Head of caudate nucleus (tissue), 42 donors: ENCODE data around the gene ANAPC16.
"Not testable (repeated sequence)": the region's sequence is repeated elsewhere in the genome, so short reads cannot be mapped to it uniquely, and the experiment has no call there.

Source experiments
- DNase-seq, 42 donors: peaks; one replicate each; pipeline versions ENCODE4 v3.0.0 to v3.0.0-alpha.2; 2020 to 2021; ENCODE audit warnings: mixed read lengths in 7 of 42
- intact Hi-C: fragments of 100-400 bp; cut with DNase I; formaldehyde crosslinking; loops from one replicate; pipeline ENCODE4 v1.15.0; 2022

Gene ANAPC16

DNA sequence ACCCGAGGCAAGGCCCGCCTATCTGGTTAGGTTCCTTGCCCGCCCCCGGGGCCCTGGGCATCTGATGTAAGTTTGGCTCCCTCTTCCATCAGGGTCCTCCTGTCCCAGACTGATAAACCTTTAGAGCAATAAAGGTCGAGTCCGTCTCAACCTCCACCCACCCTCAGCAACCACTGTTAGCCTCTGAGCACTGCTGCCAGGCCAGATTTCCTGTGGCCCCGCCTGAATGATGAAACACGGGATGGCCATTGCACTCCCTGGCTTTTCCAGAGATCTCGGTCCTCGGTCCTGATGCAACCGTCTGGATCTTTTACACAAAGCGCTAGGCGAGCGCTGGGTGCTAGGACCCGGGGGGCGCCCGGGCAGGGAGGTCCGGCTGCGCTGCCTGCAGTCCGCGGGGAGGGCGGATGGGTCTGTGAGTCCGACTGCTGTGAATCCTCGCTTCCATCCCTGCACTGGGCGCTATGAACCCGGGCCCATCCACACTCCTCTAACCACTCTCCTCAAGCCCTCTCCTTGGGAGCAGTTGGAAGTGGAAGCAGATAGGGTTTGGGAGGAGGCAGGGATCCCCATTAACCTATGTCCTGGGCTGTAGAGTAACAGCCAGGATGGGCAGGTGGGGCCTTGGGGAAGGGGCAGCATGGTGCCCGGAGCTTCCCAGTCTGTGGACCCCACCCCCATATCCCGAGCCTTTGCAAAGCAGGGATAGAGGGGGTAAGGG lies 57.0 kb downstream of the ANAPC16 start:
- intact Hi-C loops = loop anchor here (10.0 kb wide), 1 partner anchor 58 kb away; the partner anchor contains the start of genes ANAPC16 and ASCC1
- DNase-seq = peak; percentile 85 to 97 (median 93)

DNA sequence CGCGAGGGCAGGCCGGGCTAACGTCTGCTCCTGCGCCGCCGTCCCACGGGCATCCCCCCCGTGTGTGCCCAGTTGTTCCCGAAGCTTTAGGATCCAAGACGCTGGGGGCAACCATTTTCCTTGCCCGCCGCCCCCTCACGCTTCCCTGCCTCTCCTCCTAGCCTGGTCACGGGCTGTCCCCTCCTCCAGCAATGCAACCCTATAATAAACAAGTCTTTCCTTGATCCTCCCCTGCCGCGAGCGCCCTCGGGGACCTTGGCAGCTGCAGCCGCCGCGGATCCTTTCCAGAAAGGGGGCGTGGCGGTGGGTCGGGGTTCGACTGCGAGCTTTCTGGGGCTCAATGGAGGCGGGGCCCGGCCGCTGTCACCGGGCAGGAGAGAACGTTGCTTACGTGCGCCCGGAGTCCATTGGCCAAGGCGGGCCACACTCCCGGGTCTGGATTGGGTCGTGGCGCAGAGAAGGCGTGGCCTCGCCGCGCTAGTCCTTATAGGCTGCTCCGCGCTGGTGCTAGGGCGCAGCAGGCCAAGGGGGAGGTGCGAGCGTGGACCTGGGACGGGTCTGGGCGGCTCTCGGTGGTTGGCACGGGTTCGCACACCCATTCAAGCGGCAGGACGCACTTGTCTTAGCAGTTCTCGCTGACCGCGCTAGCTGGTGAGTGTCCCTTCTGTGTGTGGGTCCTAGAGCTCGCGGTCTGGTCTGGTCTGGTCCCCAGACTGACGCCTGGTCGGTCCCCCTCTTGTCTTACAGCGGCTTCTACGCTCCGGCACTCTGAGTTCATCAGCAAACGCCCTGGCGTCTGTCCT lies 57.8 kb downstream of the ANAPC16 start, which contains the start of gene DDIT4:
Gene DDIT4 (plus strand): TSS at position 515 of the 803 bp plus-strand sequence. CDS start 293 bp downstream, outside the sequence.
- peak; percentile 99 to 100 (median 100) for DNase-seq
- intact Hi-C loops = loop anchor here (10.0 kb wide), 1 partner anchor 59 kb away; the partner anchor contains the start of genes ANAPC16 and ASCC1

DNA sequence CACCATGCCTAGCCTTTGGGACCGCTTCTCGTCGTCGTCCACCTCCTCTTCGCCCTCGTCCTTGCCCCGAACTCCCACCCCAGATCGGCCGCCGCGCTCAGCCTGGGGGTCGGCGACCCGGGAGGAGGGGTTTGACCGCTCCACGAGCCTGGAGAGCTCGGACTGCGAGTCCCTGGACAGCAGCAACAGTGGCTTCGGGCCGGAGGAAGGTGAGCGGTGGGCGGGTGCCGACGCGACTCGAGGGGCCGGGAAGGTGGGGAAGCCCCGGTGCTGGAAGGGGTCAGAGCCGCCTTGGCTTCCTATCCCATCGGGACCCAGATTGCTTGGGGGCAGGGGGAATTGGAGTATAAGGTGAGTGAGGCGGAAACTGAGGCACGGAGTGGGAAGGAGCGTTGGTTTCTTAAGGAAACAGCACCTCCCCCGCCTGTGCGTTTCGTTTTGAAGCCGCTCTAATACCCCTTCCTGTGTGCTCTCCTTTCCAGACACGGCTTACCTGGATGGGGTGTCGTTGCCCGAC lies 58.5 kb downstream of the ANAPC16 start:
- intact Hi-C loops = loop anchor here (10.0 kb wide), 1 partner anchor 59 kb away; the partner anchor contains the start of genes ANAPC16 and ASCC1
- DNase-seq = peak in 16 of 42 donors; percentile 28 to 64 (median 44)

DNA sequence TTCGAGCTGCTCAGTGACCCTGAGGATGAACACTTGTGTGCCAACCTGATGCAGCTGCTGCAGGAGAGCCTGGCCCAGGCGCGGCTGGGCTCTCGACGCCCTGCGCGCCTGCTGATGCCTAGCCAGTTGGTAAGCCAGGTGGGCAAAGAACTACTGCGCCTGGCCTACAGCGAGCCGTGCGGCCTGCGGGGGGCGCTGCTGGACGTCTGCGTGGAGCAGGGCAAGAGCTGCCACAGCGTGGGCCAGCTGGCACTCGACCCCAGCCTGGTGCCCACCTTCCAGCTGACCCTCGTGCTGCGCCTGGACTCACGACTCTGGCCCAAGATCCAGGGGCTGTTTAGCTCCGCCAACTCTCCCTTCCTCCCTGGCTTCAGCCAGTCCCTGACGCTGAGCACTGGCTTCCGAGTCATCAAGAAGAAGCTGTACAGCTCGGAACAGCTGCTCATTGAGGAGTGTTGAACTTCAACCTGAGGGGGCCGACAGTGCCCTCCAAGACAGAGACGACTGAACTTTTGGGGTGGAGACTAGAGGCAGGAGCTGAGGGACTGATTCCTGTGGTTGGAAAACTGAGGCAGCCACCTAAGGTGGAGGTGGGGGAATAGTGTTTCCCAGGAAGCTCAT lies 59.0 kb downstream of the ANAPC16 start:
- peak in 41 of 42 donors; percentile 60 to 88 (median 80) for DNase-seq
- intact Hi-C loops = loop anchor here (5.0 to 10.0 kb wide), 2 partner anchors 52 to 60 kb away; partner anchors contain the start of genes ANAPC16 and ASCC1

DNA sequence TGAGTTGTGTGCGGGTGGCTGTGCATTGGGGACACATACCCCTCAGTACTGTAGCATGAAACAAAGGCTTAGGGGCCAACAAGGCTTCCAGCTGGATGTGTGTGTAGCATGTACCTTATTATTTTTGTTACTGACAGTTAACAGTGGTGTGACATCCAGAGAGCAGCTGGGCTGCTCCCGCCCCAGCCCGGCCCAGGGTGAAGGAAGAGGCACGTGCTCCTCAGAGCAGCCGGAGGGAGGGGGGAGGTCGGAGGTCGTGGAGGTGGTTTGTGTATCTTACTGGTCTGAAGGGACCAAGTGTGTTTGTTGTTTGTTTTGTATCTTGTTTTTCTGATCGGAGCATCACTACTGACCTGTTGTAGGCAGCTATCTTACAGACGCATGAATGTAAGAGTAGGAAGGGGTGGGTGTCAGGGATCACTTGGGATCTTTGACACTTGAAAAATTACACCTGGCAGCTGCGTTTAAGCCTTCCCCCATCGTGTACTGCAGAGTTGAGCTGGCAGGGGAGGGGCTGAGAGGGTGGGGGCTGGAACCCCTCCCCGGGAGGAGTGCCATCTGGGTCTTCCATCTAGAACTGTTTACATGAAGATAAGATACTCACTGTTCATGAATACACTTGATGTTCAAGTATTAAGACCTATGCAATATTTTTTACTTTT lies 59.7 kb downstream of the ANAPC16 start:
- intact Hi-C loops = loop anchor here (5.0 to 10.0 kb wide), 2 partner anchors 52 to 61 kb away; partner anchors contain the start of genes ANAPC16 and ASCC1
- DNase-seq = peak in 19 of 42 donors; percentile 22 to 66 (median 48)

DNA sequence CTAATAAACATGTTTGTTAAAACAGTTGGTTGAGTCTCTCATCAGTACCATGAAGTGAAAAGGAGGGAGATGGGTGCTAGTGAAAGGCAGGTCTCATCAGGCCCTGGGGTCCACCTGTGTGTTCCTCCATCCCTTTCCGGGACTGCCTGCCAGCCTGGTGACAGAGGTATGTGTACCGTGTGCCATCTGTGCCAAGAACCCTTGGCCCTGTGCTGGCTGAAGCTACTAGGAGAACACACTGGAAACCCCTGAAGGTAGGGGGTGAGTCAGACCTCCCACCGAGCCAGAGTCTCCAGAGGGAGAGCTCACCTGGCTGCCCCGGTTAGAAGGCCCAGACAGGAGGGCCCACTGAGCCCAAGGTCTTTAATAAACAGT lies 60.2 kb downstream of the ANAPC16 start:
- peak in 6 of 42 donors; percentile 26 to 47 (median 38) for DNase-seq
- intact Hi-C loops = loop anchor here (5.0 to 10.0 kb wide), 2 partner anchors 51 to 61 kb away; partner anchors contain the start of genes ANAPC16 and ASCC1

DNA sequence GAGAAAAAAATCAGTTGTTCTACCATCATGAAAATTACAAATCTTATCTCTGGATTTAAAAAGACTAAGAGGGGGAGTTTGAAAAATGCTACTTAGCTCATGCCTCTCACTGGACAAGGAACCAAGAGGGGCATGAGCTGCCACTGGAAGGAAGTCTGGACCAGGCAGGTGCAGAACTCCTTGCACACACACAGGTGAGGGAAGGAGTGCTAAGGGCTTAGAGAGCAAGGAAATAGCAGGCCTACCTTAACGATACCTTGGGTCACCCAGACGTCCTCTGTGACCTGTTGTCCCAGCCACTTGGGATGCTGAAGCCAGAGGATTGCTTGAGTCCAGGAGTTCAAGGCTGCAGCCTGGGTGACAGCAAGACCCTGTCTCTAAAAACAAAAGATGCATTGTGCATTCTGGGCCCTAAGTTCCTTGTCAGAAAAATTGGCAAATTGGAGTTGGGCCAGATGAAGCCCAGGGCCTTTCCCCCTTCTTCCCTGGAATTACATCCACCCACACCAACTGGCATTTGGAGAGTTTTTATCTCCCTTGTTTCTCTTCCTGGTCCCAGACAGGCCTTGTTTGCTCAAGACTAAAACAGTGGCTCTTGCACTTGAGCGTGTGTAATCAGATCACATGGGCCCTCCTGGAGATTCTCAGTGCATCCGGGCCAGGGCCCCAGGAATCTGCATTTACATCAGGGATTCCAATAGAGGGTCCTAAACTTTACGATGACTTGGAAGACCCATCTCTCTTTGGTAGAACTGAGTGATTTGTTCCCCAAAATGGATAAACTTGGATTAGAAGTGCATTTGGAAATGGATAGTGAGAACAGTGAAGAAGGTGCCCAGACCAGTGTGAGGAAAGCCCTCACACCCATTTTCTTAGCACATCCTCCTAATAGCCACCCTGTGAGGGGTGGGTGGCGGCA lies 60.9 kb downstream of the ANAPC16 start:
- DNase-seq = peak in 2 of 42 donors; percentile 17 to 43
- intact Hi-C loops = loop anchor here (5.0 to 10.0 kb wide), 2 partner anchors 51 to 62 kb away; partner anchors contain the start of genes ANAPC16 and ASCC1

DNA sequence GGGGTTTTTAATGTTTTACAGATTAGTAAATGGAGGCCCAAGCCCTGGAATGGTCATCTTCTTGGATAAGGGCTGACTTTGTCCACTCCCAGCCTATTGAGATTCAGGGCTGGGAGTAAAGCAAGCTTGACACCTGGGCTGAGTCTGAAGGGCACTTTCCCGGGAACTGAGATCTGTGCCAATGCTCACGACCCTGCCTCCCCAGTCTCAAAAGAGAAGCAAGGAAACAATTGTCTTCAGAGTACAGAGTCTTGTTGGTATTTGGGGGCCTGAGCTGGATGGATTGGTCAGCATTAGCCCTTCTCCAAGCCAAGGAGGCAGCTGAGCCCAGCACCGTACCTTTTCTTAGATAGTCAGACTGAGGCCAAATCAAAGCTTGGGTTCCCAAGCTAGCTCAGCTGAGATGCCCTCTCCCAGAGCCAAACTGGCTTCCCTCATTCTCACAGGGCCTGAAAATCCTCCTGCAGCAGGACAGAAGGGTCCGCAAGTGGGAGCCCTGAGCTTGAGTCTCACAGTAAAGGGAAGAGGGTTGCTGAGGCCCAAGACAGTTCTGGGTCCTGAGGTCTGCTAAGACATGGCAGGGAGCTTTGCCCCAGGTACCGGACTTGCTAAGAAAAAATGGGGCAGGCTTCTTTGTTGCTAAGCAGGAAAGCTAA lies 61.7 kb downstream of the ANAPC16 start:
- DNase-seq = no peak

DNA sequence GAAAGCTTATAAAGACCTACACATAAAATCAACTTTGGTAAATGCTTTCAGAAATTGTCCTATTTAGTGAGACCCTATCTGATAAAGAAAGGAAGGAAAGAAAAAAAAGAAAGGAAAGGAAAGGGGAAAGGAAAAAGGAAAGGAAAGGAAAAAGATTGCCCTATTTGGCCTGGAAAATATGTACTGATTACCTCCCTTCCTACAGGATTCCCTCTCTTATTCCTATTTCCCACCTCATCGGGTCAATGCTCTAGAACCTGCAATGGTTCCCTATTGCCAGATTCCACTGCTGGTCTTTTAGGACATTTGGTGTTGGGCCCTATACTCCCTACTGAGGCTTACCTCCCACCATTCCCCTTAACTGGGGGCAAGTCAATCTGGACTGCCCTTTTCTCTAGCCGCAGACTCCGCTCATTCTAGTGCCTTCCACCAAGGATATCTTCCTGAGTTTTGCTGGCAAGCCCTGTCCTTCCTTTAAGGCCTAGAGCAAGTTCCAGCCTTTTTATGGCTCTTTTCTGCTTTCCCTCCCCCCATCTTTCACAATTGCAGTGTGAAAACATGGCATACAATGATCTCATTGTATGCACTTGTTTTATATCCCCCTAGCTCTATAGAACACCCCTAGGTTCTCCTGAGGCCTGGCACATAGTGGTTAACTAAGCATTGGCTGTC lies 62.3 kb downstream of the ANAPC16 start:
- no peak for DNase-seq
- intact Hi-C loops = loop anchor here (5.0 to 10.0 kb wide), 2 partner anchors 49 to 63 kb away; partner anchors contain the start of genes ANAPC16 and ASCC1

More for the DNA sequence above, 61.7 kb downstream of the ANAPC16 start:
- intact Hi-C loops = loop anchor here (5.0 to 10.0 kb wide), 2 partner anchors 50 to 63 kb away; partner anchors contain the start of genes ANAPC16 and ASCC1

DNA sequence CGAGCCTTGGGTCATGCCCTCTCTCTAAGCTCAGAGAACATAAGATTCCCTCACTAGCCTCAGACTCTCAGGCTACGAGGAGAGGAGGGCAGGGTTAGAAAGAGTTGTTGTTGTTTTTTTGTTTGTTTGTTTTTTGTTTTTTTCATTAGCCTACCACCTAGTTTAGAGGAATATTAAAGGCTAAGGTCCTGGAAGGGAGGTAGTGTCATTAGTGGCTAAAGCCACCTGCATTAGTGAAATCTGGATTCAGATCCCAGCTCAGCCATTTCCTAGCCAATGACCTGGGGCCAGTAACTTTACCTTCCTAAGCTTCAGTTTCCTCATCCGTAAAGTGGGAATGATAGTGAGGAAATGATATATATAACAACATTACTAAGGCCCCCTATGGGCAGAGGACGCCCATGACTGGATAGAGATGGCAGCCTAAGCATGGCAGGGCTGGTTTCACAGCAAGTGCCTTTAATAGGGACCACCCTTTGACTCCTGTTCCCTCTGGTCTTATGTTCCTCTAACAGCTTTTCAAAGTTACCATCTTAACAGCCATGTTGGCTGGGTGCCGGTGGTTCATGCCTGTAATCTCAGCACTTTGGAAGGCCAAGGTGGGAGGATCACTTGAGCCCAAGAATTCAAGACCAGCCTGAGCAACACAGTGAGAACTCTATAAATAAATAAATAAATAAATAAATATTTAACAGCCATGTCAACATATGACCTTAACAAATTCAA lies 63.0 kb downstream of the ANAPC16 start:
- intact Hi-C loops = loop anchor here (5.0 to 10.0 kb wide), 2 partner anchors 48 to 64 kb away; partner anchors contain the start of genes ANAPC16 and ASCC1

DNA sequence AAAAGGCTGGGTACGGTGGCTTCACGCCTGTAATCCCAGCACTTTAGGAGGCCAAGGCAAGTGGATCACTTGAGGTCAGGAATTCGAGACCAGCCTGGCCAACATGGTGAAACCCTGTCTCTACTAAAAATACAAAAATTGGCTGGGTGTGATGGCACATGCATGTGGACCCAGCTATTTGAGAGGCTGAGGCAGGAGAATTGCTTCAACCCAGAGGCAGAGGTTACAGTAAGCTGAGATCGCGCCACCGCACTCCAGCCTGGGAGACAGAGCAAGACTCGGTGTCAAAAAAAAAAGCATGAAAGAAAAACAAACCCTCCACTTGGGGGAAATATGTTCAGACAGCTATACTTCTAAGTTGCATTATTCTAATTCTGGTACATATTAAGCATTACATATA lies 63.8 kb downstream of the ANAPC16 start:
- not testable (repeated sequence) for DNase-seq
- intact Hi-C loops = loop anchor here (5.0 to 10.0 kb wide), 2 partner anchors 48 to 65 kb away; partner anchors contain the start of genes ANAPC16 and ASCC1

More for the DNA sequence above, 63.0 kb downstream of the ANAPC16 start:
- DNase-seq = no peak

DNA sequence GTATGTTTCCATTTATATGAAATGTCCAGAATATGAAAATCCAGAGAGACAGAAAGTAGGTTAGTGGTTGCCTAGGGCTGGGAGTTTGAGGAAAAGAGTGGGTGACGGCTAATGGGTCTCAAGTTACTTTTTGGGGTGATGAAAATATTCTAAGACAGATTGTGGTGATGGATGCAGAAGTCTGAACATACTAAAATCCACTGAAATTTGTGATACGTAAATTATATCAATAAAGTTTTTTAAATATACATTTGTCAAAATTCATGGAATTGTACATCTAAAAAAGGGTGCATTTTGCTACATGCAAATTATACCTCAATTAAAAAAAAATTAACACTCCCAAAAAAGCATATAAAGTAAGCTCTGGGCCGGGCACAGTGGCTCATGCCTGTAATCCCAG lies 67.3 kb downstream of the ANAPC16 start:
- intact Hi-C loops = no loop called here
- DNase-seq = no peak
